GM18873 (cell line): ENCODE measurements around the gene CLCN7.

Experiments
- ATAC-seq: cut with Tn5 transposase; IDR thresholded peaks from one replicate; pipeline ENCODE4 v1.9.1; 2021; ENCODE audit warnings: mild to moderate bottlenecking, moderate library complexity, moderate number of reproducible peaks; ENCODE audit not compliant: unreplicated experiment, low FRiP score

Gene CLCN7

GRCh38 chr16:1432388-1433262 is 42.2 kb downstream of the CLCN7 start:
- ATAC-seq = no peak

- ATAC-seq = no peak
Observed at GRCh38 chr16:1431497-1432270, 43.1 kb downstream of the CLCN7 start.

GRCh38 chr16:1430759-1431496 is 43.9 kb downstream of the CLCN7 start, which contains the start of gene PERCC1:
TSS of gene PERCC1 (plus strand) at chr16:1431078. CDS start at chr16:1432594, 1,516 bp downstream.
- ATAC-seq = no peak

- no peak for ATAC-seq
Observed at GRCh38 chr16:1430214-1430758, 44.5 kb downstream of the CLCN7 start.

GRCh38 chr16:1429631-1430030 is 45.2 kb downstream of the CLCN7 start:
- ATAC-seq = no peak

- ATAC-seq = no peak
Observed at GRCh38 chr16:1429012-1429411, 45.8 kb downstream of the CLCN7 start.

- ATAC-seq = no peak
Observed at GRCh38 chr16:1428511-1428910, 46.3 kb downstream of the CLCN7 start.

- no peak for ATAC-seq
Observed at GRCh38 chr16:1427473-1428461, 47.1 kb downstream of the CLCN7 start.

- ATAC-seq = no peak
Observed at GRCh38 chr16:1426734-1427471, 47.9 kb downstream of the CLCN7 start.

GRCh38 chr16:1425616-1426370 is 49.0 kb downstream of the CLCN7 start:
- ATAC-seq = no peak

GRCh38 chr16:1424028-1424427 is 50.8 kb downstream of the CLCN7 start:
- ATAC-seq = no peak

- no peak for ATAC-seq
Observed at GRCh38 chr16:1422076-1422475, 52.8 kb downstream of the CLCN7 start.

GRCh38 chr16:1420111-1420539 is 54.7 kb downstream of the CLCN7 start:
- ATAC-seq = peak; percentile 1

- ATAC-seq = no peak
Observed at GRCh38 chr16:1416521-1416941, 58.3 kb downstream of the CLCN7 start.

GRCh38 chr16:1414532-1415260 is 60.1 kb downstream of the CLCN7 start, which contains the start of gene UNKL:
TSS of gene UNKL (minus strand) at chr16:1414704. CDS start at chr16:1414691, 13 bp downstream.
- no peak for ATAC-seq

- ATAC-seq = no peak
Observed at GRCh38 chr16:1413684-1414531, 60.9 kb downstream of the CLCN7 start.
